Effector memory CD8-positive, alpha-beta T cell (primary cell): Measurements from ENCODE around the gene GPC5.

Source experiments
- ATAC-seq: fragments of 150-1000 bp; cut with Tn5 transposase; replicated peaks from 2 replicates; pipeline ENCODE4 v1.10.0; 2021; ENCODE audit warnings: mild to moderate bottlenecking, moderate library complexity
- DNase-seq, 3 experiments: peaks; one replicate each; pipeline ENCODE4 v3.0.0; 2021
- H3K27ac Mint-ChIP-seq, 2 donors: one replicate each; pipeline ENCODE4 v1.8.0; 2022; ENCODE audit warnings: mild to moderate bottlenecking in 2 of 2, mixed read lengths in 2 of 2, moderate library complexity in 2 of 2
- H3K27me3 Mint-ChIP-seq, 2 donors: one replicate each; pipeline ENCODE4 v1.8.0; 2022; ENCODE audit warnings: mixed read lengths in 2 of 2
- H3K36me3 Mint-ChIP-seq: one replicate; pipeline ENCODE4 v1.8.0; 2022; ENCODE audit warnings: mild to moderate bottlenecking, moderate library complexity, mixed read lengths; ENCODE audit not compliant: insufficient read depth
- H3K4me1 Mint-ChIP-seq, 2 donors: one replicate each; pipeline ENCODE4 v1.8.0; 2022; ENCODE audit warnings: low read depth in 2 of 2, mixed read lengths in 2 of 2
- H3K4me3 Mint-ChIP-seq, 2 donors: one replicate each; pipeline ENCODE4 v1.8.0; 2022; ENCODE audit warnings: mild to moderate bottlenecking in 2 of 2, mixed read lengths in 2 of 2, moderate library complexity in 2 of 2
- H3K9me3 Mint-ChIP-seq, 2 donors: one replicate each; pipeline ENCODE4 v1.8.0; 2022; ENCODE audit warnings: mixed read lengths in 2 of 2

Gene GPC5

DNA sequence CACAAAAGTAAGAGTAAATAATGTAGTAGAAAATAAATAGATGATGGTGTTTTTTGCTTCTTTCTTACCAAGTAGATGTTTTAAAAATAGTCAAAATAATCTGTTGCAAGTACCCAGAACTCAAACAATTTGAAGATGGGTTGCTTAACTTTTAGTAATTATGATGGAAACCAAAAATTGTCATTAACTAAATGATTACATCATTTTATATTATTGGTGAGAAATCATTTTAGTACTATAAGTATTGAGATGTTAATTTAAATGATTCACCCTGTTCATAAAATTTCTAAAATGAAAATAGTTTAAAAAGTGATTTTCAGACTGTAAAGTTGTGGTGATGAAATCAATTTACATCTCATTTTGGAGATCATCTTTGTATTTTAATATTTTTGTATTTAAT lies 404.5 kb downstream of the GPC5 start:
- Mint-ChIP-seq H3K4me1 (no peaks in the 10 kb centered on the region), H3K27me3 (no peaks in the 10 kb centered on the region), H3K9me3 (peaks cover 8 to 9% of the 10 kb centered on the region in 2 donors), H3K36me3 (no peaks in the 10 kb centered on the region), H3K4me3 (no peak overlapping the region), H3K27ac (no peak overlapping the region)
- ATAC-seq (no peak), DNase-seq (no peak)

DNA sequence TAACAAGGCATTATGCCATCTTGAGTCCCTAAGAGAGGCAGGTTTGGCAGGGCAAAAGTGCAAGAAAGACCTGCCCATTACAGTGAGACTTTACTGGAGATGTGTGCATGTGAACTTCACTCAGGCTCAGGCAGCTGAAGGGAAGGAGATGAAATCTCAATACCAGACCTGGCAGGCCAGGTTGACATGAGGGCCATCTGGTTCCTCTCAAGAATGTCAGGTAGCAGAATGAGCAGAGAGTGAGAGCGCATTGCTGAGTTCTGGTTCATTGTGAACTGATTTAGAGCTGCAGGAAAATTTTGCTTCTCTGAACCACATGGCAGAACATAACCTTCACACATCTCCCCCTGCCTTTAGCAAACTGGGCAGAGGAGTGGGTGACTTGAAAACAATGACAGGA lies 406.3 kb downstream of the GPC5 start:
- no peaks in the 10 kb centered on the region for H3K27me3 Mint-ChIP-seq
- H3K36me3 Mint-ChIP-seq: no peaks in the 10 kb centered on the region
- H3K27ac Mint-ChIP-seq: no peak overlapping the region
- DNase-seq (no peak), ATAC-seq (no peak)
- no peaks in the 10 kb centered on the region for H3K4me1 Mint-ChIP-seq
- no peak overlapping the region for H3K4me3 Mint-ChIP-seq
- peaks cover 7 to 9% of the 10 kb centered on the region in 2 donors for H3K9me3 Mint-ChIP-seq

DNA sequence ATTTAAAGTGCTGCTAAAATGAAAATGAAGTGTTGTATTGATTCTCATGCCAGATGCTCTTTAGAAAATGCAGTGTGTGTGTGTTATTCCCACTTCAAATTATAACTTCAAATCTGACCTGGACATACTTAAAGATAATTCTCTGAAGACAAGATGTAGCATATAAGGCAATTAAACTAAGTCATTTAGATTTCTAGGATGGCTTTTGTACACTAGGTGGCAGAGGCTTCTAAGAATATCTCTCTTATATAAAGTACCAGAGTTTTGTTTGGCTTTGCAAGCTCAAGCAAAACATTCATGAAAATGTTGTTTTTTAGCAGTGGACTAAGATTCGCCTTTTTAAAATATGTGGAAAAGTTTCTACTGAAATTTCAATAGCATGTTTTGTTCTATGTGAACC lies 407.2 kb downstream of the GPC5 start:
- H3K4me3 Mint-ChIP-seq: no peak overlapping the region
- no peaks in the 10 kb centered on the region for H3K36me3 Mint-ChIP-seq
- no peaks in the 10 kb centered on the region for H3K27me3 Mint-ChIP-seq
- H3K27ac Mint-ChIP-seq: no peak overlapping the region
- H3K4me1 Mint-ChIP-seq: no peaks in the 10 kb centered on the region
- no peak for DNase-seq
- ATAC-seq: no peak
- H3K9me3 Mint-ChIP-seq: peaks cover 7 to 9% of the 10 kb centered on the region in 2 donors

DNA sequence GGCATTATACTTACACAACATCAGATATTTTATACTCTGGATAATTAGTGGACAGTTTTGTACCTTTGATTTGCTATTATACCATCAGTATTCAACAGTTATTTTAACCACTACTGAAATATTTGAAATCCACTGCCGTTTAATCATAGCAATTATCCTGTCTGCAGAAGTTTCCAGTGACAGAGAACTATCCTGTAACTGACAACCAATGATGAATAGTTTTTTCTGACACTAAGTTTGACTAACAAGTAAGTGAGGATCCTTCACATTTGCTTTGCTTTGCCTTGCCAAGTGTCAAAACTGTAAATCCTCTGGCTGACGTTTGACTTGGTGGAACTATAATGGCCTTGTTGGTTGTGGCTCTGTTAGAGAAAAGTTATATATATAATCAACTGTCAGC lies 410.7 kb downstream of the GPC5 start:
- Mint-ChIP-seq H3K27ac (no peak overlapping the region), H3K4me1 (no peaks in the 10 kb centered on the region), H3K4me3 (no peak overlapping the region), H3K27me3 (no peaks in the 10 kb centered on the region), H3K36me3 (no peaks in the 10 kb centered on the region), H3K9me3 (peaks cover 6 to 7% of the 10 kb centered on the region in 2 donors)
- ATAC-seq (no peak), DNase-seq (no peak)

GRCh38 chr13:91813253-91813652 lies 414.8 kb downstream of the GPC5 start:
- DNase-seq: no peak
- Mint-ChIP-seq H3K27me3 (no peaks in the 10 kb centered on the region), H3K36me3 (no peaks in the 10 kb centered on the region), H3K4me1 (no peaks in the 10 kb centered on the region), H3K9me3 (peaks cover 3 to 5% of the 10 kb centered on the region in 2 donors), H3K4me3 (no peak overlapping the region), H3K27ac (no peak overlapping the region)
- no peak for ATAC-seq

DNA sequence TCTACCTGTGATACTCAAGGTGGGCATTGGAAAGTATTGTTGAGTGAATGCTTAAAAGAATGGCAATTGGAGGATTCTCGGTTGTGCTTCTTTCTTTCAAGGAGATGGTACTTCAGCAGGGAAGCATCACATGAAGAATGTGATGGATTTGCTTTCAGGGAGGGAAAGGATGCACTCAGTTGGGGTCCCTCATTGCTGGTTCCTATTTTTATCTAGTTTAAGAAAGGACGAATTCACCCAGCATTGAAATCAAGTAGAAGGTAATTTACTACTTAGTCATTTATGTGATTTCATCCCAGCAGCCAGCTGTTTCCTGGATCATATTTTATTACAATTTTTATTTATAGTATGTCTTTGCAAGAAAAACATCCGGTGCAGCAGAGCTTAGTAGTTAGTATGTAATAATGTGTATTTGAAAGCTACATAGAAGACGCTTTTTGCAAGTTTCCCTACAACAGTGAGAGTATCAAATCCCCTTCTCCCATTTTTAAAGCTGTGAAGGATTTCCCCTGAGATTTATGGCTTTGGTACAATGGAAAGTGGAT lies 417.9 kb downstream of the GPC5 start:
- Mint-ChIP-seq H3K36me3 (no peaks in the 10 kb centered on the region), H3K27ac (no peak overlapping the region), H3K27me3 (no peaks in the 10 kb centered on the region), H3K4me1 (no peaks in the 10 kb centered on the region), H3K4me3 (no peak overlapping the region), H3K9me3 (peaks cover 0 to 4% of the 10 kb centered on the region in 2 donors)
- DNase-seq: no peak
- no peak for ATAC-seq

GRCh38 chr13:91817250-91817649 lies 418.8 kb downstream of the GPC5 start:
- H3K27ac Mint-ChIP-seq: no peak overlapping the region
- H3K4me3 Mint-ChIP-seq: no peak overlapping the region
- ATAC-seq (no peak), DNase-seq (no peak)
- H3K9me3 Mint-ChIP-seq: peaks cover 0 to 7% of the 10 kb centered on the region in 2 donors
- H3K36me3 Mint-ChIP-seq: no peaks in the 10 kb centered on the region
- H3K27me3 Mint-ChIP-seq: no peaks in the 10 kb centered on the region
- no peaks in the 10 kb centered on the region for H3K4me1 Mint-ChIP-seq

- Mint-ChIP-seq H3K4me1 (no peaks in the 10 kb centered on the region), H3K27ac (no peak overlapping the region), H3K36me3 (no peaks in the 10 kb centered on the region), H3K27me3 (no peaks in the 10 kb centered on the region), H3K4me3 (no peak overlapping the region), H3K9me3 (peaks cover 3 to 11% of the 10 kb centered on the region in 2 donors)
- no peak for ATAC-seq
- no peak for DNase-seq
Measured at GRCh38 chr13:91824416-91824815, 426.0 kb downstream of the GPC5 start.

- no peak overlapping the region for H3K4me3 Mint-ChIP-seq
- no peak overlapping the region for H3K27ac Mint-ChIP-seq
- no peaks in the 10 kb centered on the region for H3K36me3 Mint-ChIP-seq
- ATAC-seq: no peak
- H3K4me1 Mint-ChIP-seq: no peaks in the 10 kb centered on the region
- no peaks in the 10 kb centered on the region for H3K27me3 Mint-ChIP-seq
- no peak for DNase-seq
- H3K9me3 Mint-ChIP-seq: peaks cover 7 to 15% of the 10 kb centered on the region in 2 donors
Measured at GRCh38 chr13:91825516-91825915, 427.1 kb downstream of the GPC5 start.

- H3K4me3 Mint-ChIP-seq: no peak overlapping the region
- H3K27me3 Mint-ChIP-seq: no peaks in the 10 kb centered on the region
Measured at GRCh38 chr13:91836553-91836952, 438.1 kb downstream of the GPC5 start.

GRCh38 chr13:91845612-91846011 lies 447.2 kb downstream of the GPC5 start:
- no peaks in the 10 kb centered on the region for H3K4me1 Mint-ChIP-seq
- H3K36me3 Mint-ChIP-seq: no peaks in the 10 kb centered on the region
- peaks cover 8 to 13% of the 10 kb centered on the region in 2 donors for H3K9me3 Mint-ChIP-seq
- no peak for DNase-seq
- no peak overlapping the region for H3K27ac Mint-ChIP-seq
- ATAC-seq: no peak
- H3K4me3 Mint-ChIP-seq: no peak overlapping the region
- H3K27me3 Mint-ChIP-seq: no peaks in the 10 kb centered on the region

More at GRCh38 chr13:91836553-91836952, 438.1 kb downstream of the GPC5 start:
- Mint-ChIP-seq H3K9me3 (peaks cover 8% of the 10 kb centered on the region in 2 donors), H3K27ac (no peak overlapping the region), H3K36me3 (no peaks in the 10 kb centered on the region), H3K4me1 (no peaks in the 10 kb centered on the region)
- ATAC-seq: no peak
- no peak for DNase-seq

DNA sequence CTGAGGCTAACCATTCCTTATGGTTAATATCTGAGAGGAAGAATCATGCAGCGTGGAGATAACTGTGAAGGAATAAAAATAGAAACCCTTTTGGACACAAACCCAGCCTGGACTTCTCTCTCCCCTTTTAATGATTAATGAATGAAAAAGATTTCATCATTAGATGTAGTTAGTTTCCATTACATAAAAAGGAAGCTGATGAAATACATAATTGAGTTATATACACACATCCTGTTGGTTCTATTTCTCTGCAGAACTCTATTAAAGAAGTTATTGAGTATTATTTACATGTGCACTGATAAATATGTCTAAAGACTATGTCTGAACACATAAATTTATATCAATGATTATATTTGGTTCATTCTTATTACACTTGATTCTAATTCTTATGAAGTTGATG lies 465.3 kb downstream of the GPC5 start:
- ATAC-seq (no peak), DNase-seq (no peak)
- no peaks in the 10 kb centered on the region for H3K36me3 Mint-ChIP-seq
- peaks cover 6 to 24% of the 10 kb centered on the region in 2 donors for H3K9me3 Mint-ChIP-seq
- no peak overlapping the region for H3K27ac Mint-ChIP-seq
- H3K4me3 Mint-ChIP-seq: no peak overlapping the region
- no peaks in the 10 kb centered on the region for H3K4me1 Mint-ChIP-seq
- no peaks in the 10 kb centered on the region for H3K27me3 Mint-ChIP-seq

- Mint-ChIP-seq H3K9me3 (peaks cover 7 to 14% of the 10 kb centered on the region in 2 donors), H3K4me3 (no peak overlapping the region), H3K27me3 (no peaks in the 10 kb centered on the region), H3K4me1 (no peaks in the 10 kb centered on the region), H3K36me3 (no peaks in the 10 kb centered on the region), H3K27ac (no peak overlapping the region)
- DNase-seq (no peak), ATAC-seq (no peak)
Measured at GRCh38 chr13:91868351-91868750, 469.9 kb downstream of the GPC5 start.

DNA sequence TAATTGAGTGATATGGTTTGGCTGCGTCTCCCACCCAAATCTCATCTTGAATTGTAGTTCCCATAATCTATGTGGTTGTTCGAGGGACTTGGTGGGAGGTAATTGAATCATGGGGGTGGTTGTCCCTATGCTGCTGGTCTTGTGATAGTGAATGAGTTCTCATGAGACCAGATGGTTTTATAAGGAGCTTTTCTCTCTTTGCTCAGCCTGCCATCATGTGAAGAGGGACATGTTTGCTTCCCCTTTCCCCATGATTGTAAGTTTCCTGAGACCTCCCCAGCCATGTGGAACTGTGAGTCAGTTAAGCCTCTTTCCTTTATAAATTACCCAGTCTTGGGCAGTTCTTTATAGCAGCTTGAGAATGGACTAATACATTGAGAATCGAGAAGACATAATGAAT lies 480.1 kb downstream of the GPC5 start:
- H3K4me1 Mint-ChIP-seq: no peaks in the 10 kb centered on the region
- no peak overlapping the region for H3K27ac Mint-ChIP-seq
- no peaks in the 10 kb centered on the region for H3K27me3 Mint-ChIP-seq
- H3K36me3 Mint-ChIP-seq: no peaks in the 10 kb centered on the region
- H3K9me3 Mint-ChIP-seq: peaks cover 13 to 16% of the 10 kb centered on the region in 2 donors
- DNase-seq: no peak
- H3K4me3 Mint-ChIP-seq: no peak overlapping the region
- ATAC-seq: no peak

GRCh38 chr13:91879360-91879759 lies 480.9 kb downstream of the GPC5 start:
- Mint-ChIP-seq H3K27me3 (no peaks in the 10 kb centered on the region), H3K4me3 (no peak overlapping the region), H3K36me3 (no peaks in the 10 kb centered on the region), H3K27ac (no peak overlapping the region), H3K4me1 (no peaks in the 10 kb centered on the region), H3K9me3 (peaks cover 13 to 16% of the 10 kb centered on the region in 2 donors)
- ATAC-seq: no peak
- no peak for DNase-seq
